Neural progenitor cell (in vitro differentiated cells): ENCODE measurements around the gene KCNIP1.

Source experiments
- CTCF ChIP-seq: fragments of 200-600 bp; sonication (generic); IDR thresholded peaks from 2 replicates; pipeline ENCODE4 v1.5.1; 2017; ENCODE audit warnings: antibody characterized with exemption, mild to moderate bottlenecking
- EZH2phosphoT487 ChIP-seq: fragments of 200-600 bp; sonication (generic); IDR thresholded peaks from 2 replicates; pipeline ENCODE4 v1.6.1; 2017; ENCODE audit warnings: antibody characterized with exemption

GRCh38 chr5:170523830-170524229 is 20.0 kb downstream of the KCNIP1 start:
- TF ChIP-seq CTCF (no peak), EZH2phosphoT487 (no peak)
